Adrenal gland (tissue), 5 donors: ENCODE results near the gene CHSY3.

Experiments used
- CTCF ChIP-seq, 6 experiments: fragments of 450-650 bp in 4 of 6; fragments of 200-600 bp in 2 of 6; sonication (generic) in 1 of 6; IDR thresholded peaks; 1 replicate in 5 of 6; 2 replicates in 1 of 6; pipeline versions ENCODE4 v1.5.1 to v1.8.0; 2016 to 2021; ENCODE audit warnings: antibody characterized with exemption in 6 of 6, mild to moderate bottlenecking in 2 of 6, moderate library complexity in 1 of 6
- POLR2A ChIP-seq, 2 donors: fragments of 450-650 bp; IDR thresholded peaks; one replicate each; pipeline ENCODE4 v1.6.1; 2017; ENCODE audit warnings: antibody characterized with exemption in 2 of 2, mild to moderate bottlenecking in 2 of 2, moderate library complexity in 1 of 2
- donor health status: DM: no; HTN: no; CAD: no.

GRCh38 chr5:130074820-130075219, 170.6 kb downstream of the CHSY3 start:
- TF ChIP-seq POLR2A (IDR thresholded peaks at IDR 0.05) (no peak), CTCF (IDR thresholded peaks at IDR 0.05) (no peak)
